GM23338 (cell line): ENCODE results near the gene SLC9A1. TPM values are rescaled to one million over a fixed set of nuclear protein-coding genes. Genes with fewer than 3 reads are reported as not detected.

Experiments
- POLR2AphosphoS5 ChIP-seq: IDR thresholded peaks from 2 replicates; pipeline ENCODE4 v1.6.1; 2016; ENCODE audit warnings: antibody characterized with exemption, low read depth
- ZNF331 ChIP-seq: fragments of 250-450 bp; sonication (Bioruptor Pico); IDR thresholded peaks from 2 replicates; pipeline ENCODE4 v1.5.0; 2020; ENCODE audit warnings: low read depth, mild to moderate bottlenecking, moderate library complexity
- polyA plus RNA-seq: library from polyadenylated mRNA; unstranded; fragments of >200 nt; fragmentation: Nextera tagmentation; extraction: Ambion mirVana; gene quantifications from 2 replicates; pipeline ENCODE4 v1.2.1, GENCODE V29; 2016
- total RNA-seq: library from RNA; depleted of rRNA; stranded (reverse); fragments of >200 nt; shearing (Covaris generic); gene quantifications from 2 replicates; pipeline ENCODE4 v1.2.3, GENCODE V29; 2014
- TF ChIP-seq, protein P1 (sequence below): fragments of 250-450 bp; sonication (Bioruptor Pico); IDR thresholded peaks from 2 replicates; pipeline ENCODE4 v1.5.0; 2020; ENCODE audit warnings: mild to moderate bottlenecking, moderate library complexity
- TF ChIP-seq, protein P2 (sequence below): IDR thresholded peaks from 2 replicates; pipeline ENCODE4 v1.6.1; 2016; ENCODE audit warnings: antibody characterized with exemption
- TF ChIP-seq, protein P3 (sequence below): IDR thresholded peaks from one replicate; pipeline ENCODE4 v1.6.1; 2018; ENCODE audit warnings: antibody characterized with exemption; ENCODE audit not compliant: unreplicated experiment

Gene SLC9A1
- total and polyA plus RNA-seq, 2 experiments from 2014 or later, result 10.4 to 22.3 TPM

DNA sequence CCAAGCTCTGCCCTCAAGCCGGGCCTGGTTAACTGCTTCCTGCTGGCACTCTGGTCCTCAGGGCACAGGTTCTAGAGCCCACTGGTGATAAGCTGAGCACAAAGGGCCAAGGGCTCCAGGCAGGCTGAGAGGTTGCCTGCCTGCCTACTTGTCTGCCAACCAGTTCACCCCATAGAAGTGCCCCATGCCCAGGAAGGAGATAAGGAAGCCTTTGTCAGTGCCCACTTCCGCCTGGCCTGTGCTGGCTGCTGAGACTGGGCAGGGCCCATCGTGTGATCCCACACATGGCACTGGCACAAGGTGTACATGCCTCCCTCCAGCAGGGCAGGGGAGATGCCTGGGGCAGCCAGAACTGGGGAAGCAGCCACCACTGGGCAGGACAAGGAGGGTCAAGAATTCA lies 24.1 kb downstream of the SLC9A1 start (continued):
- TF ChIP-seq, protein P1, sequence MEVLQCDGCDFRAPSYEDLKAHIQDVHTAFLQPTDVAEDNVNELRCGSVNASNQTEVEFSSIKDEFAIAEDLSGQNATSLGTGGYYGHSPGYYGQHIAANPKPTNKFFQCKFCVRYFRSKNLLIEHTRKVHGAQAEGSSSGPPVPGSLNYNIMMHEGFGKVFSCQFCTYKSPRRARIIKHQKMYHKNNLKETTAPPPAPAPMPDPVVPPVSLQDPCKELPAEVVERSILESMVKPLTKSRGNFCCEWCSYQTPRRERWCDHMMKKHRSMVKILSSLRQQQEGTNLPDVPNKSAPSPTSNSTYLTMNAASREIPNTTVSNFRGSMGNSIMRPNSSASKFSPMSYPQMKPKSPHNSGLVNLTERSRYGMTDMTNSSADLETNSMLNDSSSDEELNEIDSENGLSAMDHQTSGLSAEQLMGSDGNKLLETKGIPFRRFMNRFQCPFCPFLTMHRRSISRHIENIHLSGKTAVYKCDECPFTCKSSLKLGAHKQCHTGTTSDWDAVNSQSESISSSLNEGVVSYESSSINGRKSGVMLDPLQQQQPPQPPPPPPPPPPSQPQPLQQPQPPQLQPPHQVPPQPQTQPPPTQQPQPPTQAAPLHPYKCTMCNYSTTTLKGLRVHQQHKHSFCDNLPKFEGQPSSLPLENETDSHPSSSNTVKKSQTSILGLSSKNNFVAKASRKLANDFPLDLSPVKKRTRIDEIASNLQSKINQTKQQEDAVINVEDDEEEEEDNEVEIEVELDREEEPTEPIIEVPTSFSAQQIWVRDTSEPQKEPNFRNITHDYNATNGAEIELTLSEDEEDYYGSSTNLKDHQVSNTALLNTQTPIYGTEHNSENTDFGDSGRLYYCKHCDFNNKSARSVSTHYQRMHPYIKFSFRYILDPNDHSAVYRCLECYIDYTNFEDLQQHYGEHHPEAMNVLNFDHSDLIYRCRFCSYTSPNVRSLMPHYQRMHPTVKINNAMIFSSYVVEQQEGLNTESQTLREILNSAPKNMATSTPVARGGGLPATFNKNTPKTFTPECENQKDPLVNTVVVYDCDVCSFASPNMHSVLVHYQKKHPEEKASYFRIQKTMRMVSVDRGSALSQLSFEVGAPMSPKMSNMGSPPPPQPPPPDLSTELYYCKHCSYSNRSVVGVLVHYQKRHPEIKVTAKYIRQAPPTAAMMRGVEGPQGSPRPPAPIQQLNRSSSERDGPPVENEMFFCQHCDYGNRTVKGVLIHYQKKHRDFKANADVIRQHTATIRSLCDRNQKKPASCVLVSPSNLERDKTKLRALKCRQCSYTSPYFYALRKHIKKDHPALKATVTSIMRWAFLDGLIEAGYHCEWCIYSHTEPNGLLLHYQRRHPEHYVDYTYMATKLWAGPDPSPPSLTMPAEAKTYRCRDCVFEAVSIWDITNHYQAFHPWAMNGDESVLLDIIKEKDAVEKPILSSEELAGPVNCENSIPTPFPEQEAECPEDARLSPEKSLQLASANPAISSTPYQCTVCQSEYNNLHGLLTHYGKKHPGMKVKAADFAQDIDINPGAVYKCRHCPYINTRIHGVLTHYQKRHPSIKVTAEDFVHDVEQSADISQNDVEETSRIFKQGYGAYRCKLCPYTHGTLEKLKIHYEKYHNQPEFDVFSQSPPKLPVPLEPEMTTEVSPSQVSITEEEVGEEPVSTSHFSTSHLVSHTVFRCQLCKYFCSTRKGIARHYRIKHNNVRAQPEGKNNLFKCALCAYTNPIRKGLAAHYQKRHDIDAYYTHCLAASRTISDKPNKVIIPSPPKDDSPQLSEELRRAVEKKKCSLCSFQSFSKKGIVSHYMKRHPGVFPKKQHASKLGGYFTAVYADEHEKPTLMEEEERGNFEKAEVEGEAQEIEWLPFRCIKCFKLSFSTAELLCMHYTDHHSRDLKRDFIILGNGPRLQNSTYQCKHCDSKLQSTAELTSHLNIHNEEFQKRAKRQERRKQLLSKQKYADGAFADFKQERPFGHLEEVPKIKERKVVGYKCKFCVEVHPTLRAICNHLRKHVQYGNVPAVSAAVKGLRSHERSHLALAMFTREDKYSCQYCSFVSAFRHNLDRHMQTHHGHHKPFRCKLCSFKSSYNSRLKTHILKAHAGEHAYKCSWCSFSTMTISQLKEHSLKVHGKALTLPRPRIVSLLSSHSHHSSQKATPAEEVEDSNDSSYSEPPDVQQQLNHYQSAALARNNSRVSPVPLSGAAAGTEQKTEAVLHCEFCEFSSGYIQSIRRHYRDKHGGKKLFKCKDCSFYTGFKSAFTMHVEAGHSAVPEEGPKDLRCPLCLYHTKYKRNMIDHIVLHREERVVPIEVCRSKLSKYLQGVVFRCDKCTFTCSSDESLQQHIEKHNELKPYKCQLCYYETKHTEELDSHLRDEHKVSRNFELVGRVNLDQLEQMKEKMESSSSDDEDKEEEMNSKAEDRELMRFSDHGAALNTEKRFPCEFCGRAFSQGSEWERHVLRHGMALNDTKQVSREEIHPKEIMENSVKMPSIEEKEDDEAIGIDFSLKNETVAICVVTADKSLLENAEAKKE (CRISPR knock-in tag), result no peak
- TF ChIP-seq, protein P2, sequence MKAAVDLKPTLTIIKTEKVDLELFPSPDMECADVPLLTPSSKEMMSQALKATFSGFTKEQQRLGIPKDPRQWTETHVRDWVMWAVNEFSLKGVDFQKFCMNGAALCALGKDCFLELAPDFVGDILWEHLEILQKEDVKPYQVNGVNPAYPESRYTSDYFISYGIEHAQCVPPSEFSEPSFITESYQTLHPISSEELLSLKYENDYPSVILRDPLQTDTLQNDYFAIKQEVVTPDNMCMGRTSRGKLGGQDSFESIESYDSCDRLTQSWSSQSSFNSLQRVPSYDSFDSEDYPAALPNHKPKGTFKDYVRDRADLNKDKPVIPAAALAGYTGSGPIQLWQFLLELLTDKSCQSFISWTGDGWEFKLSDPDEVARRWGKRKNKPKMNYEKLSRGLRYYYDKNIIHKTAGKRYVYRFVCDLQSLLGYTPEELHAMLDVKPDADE, result no peak
- TF ChIP-seq ZNF331 (CRISPR knock-in tag), result no peak
- TF ChIP-seq, protein P3, sequence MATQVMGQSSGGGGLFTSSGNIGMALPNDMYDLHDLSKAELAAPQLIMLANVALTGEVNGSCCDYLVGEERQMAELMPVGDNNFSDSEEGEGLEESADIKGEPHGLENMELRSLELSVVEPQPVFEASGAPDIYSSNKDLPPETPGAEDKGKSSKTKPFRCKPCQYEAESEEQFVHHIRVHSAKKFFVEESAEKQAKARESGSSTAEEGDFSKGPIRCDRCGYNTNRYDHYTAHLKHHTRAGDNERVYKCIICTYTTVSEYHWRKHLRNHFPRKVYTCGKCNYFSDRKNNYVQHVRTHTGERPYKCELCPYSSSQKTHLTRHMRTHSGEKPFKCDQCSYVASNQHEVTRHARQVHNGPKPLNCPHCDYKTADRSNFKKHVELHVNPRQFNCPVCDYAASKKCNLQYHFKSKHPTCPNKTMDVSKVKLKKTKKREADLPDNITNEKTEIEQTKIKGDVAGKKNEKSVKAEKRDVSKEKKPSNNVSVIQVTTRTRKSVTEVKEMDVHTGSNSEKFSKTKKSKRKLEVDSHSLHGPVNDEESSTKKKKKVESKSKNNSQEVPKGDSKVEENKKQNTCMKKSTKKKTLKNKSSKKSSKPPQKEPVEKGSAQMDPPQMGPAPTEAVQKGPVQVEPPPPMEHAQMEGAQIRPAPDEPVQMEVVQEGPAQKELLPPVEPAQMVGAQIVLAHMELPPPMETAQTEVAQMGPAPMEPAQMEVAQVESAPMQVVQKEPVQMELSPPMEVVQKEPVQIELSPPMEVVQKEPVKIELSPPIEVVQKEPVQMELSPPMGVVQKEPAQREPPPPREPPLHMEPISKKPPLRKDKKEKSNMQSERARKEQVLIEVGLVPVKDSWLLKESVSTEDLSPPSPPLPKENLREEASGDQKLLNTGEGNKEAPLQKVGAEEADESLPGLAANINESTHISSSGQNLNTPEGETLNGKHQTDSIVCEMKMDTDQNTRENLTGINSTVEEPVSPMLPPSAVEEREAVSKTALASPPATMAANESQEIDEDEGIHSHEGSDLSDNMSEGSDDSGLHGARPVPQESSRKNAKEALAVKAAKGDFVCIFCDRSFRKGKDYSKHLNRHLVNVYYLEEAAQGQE, result no peak
- no peak for TF ChIP-seq POLR2AphosphoS5
